Smooth muscle cell of the pulmonary artery (primary cell): ENCODE measurements around the gene FAM83D. TPM values are rescaled to one million over a fixed set of nuclear protein-coding genes. Genes with fewer than 3 reads are reported as not detected.

Source experiments
- total RNA-seq: library from RNA; depleted of rRNA; stranded (reverse); fragments of >200 nt; gene quantifications from 2 replicates; pipeline ENCODE4 v1.2.3, GENCODE V29; 2014

FAM83D gene
- total RNA-seq = 4.5 and 7.8 TPM in 2 replicates

GRCh38 chr20:38926142-38926933 is at the start of gene FAM83D:
Gene FAM83D, plus strand, starts transcription at chr20:38926417. Its CDS starts 26 bp downstream, at chr20:38926443.

GRCh38 chr20:38962044-38962927 is 36.1 kb downstream of the FAM83D start, which contains the start of gene DHX35:
Gene DHX35, plus strand, starts transcription at chr20:38962344. Its CDS starts 24 bp downstream, at chr20:38962368.

Other genes starting within 250 kb of the FAM83D start
- not detected in 2 replicates for gene SLC32A1, start 201.9 kb upstream of the FAM83D start, total RNA-seq
- 5.2 and 5.5 TPM in 2 replicates for gene ACTR5, start 178.0 kb upstream of the FAM83D start, total RNA-seq
- gene PPP1R16B, start 120.7 kb upstream of the FAM83D start, total RNA-seq = 0.13 TPM in 2 replicates
- gene DHX35, start 35.9 kb downstream of the FAM83D start, total RNA-seq = 7.8 and 9.0 TPM in 2 replicates